ENCODE measurements around the gene SUFU.
"Not testable (repeated sequence)": the region's sequence is repeated elsewhere in the genome, so short reads cannot be mapped to it uniquely, and the experiment has no call there.

Gene SUFU

DNA sequence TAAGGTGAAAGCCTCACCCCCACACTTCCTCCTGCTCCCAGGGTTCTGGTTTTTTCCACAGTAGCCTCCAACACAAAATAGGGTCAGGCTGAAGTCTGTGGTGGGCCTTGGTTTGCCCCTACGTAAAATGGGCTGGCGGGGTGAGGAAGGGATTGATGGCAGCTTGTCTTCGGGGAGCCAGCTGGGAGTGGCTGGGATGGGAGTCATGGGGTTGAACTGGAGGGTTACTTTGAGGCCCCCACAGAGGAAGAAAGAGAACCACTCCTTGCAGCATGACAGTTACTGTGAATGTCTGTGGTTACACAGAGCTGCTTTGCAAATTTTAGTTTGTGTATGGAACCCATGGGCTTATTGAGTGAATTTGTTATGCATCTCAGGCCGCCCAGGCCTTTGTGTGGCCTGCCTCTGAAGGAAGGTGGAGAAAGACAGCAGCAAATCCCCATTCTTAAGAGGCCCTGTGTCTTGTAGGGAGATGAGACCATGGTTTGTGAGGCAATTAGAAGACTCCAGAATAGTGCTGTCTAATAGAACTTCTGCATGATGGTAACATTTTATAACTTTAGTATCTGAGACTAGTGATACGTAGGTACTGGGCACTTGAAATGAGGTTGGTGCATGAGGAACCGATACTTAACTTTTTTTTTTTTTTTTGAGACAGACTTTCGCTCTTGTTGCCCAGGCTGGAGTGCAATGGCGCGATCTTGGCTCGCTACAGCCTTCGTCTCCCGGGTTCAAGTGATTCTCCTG is 148.6 kb downstream of the SUFU start:
- no peak for DNase-seq (ENCODE audit: low read depth)

DNA sequence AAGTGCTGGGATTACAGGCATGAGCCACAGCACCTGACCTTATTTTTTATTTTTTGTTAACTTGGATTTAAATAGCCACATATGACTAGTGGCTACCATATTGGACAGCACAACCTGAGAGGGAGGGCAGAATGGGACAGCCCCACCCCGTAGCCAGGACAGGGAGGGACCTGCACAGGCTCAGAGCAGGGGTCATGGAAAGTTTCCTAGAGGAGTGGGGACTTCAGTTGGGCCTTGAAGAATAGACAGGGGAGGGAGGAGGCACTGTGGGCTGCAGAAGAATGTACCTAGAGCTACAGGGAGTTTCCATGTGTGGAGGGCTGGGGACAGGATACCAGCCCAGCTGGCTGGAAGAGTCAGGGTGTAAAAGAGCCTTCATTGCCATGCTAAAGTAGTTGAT is 149.3 kb downstream of the SUFU start:
- DNase-seq (ENCODE audit: low read depth) = no peak

DNA sequence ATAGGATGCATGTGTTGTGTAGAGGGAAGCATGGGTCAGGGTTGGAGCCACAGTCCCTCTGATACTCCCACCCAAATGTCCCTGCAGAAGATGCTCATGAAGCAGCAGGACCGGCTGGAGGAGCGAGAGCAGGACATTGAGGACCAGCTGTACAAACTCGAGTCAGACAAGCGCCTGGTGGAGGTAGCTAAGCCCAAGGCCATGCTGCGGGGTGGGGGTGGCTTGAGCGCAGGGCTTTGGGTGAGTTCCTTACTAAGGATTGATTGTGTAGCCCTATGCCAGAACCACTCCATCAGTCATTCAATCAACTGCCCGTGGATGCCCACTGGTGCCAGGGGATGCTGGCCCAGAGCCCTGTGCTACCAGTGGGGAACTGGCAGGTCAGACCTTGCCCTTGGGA is 150.8 kb downstream of the SUFU start:
- no peak for DNase-seq (ENCODE audit: low read depth)

DNA sequence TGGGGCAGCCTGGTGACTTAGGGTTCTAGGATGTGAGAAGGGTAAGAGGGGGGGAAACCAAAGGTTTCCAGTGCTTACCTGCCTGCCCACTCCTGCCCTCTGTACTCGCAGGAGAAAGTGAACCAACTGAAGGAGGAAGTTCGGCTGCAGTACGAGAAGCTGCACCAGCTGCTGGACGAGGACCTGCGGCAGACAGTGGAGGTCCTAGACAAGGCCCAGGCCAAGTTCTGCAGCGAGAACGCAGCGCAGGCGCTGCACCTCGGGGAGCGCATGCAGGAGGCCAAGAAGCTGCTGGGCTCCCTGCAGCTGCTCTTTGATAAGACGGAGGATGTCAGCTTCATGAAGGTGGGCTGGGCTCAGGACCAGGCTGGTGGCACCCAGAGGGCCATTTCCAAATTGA is 151.2 kb downstream of the SUFU start:
- no peak for DNase-seq (ENCODE audit: low read depth)

DNA sequence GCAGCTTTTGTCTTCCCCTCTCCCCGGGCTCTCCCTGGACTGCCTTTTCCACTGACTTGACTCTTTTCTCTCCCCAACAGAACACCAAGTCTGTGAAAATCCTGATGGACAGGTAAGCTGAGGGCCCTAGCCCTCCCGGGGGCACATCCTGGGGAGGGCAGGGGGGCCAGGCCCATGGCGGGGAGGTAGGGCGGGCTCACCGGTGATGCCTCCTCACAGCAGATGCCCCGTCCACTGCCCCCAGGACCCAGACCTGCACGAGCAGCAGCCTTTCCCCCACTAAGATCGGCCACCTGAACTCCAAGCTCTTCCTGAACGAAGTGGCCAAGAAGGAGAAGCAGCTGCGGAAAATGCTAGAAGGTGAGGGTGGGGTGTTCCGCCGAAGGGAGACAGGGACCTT is 152.3 kb downstream of the SUFU start:
- DNase-seq (ENCODE audit: low read depth) = no peak

DNA sequence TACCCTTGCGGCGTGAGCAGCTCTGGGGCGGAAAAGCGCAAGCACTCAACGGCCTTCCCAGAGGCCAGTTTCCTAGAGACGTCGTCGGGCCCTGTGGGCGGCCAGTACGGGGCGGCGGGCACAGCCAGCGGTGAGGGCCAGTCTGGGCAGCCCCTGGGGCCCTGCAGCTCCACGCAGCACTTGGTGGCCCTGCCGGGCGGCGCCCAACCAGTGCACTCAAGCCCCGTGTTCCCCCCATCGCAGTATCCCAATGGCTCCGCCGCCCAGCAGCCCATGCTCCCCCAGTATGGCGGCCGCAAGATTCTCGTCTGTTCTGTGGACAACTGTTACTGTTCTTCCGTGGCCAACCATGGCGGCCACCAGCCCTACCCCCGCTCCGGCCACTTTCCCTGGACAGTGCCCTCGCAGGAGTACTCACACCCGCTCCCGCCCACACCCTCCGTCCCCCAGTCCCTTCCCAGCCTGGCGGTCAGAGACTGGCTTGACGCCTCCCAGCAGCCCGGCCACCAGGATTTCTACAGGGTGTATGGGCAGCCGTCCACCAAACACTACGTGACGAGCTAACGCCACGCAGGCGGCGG is 153.1 kb downstream of the SUFU start:
- DNase-seq (ENCODE audit: low read depth) = no peak

DNA sequence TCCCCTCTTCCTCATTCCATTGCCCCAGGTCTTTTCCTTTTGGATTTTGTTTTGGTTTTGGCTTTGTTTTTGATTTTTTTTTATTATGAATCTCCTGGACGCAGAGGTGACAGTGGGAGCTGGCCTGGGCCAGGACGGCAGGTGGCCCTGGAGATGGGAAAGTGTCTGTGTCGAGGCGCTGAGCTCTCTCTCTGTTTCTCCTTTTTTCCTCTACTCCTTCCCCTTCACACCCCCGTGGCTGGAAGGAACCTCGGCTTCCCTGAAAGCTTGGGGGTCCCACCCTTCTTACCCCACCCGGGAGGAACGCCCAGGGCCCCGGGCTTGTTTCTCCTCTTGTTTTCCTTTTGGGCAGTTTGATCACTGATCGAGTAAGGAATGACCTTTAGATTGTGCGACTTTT is 153.7 kb downstream of the SUFU start:
- DNase-seq (ENCODE audit: low read depth) = no peak

DNA sequence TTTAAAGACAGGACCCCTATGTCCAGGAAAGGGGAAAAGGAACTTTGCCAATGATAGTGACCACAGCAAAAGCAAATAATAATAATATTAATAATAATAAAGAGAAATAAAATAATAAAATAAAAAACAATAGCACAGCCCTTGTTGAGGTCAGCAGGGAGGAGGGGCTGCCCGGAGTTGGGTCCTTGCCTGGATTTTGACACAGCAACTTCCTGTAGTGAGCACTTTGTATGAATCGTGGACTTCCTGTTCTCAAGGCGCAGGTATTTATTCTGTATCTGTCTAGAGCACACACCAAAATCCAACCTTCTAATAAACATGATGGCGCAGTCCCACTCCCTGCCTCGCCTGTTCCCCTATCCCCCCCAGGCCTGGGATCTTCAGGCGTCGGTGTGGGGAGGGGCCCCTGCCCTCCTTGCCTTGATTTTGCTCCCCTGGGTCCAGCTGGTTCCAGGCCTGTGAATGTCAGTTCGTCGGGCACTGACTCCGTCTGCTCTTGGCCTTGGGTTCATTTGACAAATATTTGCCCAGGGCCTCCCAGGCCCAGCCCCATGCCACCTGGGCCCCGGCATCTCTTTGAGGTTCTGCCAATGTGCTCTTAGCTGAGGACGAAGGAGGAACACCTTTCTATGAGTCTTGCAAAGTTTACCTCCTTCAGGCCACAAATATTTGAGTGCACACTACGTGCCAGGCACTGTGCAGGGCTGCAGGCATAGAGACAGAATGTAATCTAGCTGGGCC is 154.4 kb downstream of the SUFU start:
- no peak for DNase-seq (ENCODE audit: low read depth)

DNA sequence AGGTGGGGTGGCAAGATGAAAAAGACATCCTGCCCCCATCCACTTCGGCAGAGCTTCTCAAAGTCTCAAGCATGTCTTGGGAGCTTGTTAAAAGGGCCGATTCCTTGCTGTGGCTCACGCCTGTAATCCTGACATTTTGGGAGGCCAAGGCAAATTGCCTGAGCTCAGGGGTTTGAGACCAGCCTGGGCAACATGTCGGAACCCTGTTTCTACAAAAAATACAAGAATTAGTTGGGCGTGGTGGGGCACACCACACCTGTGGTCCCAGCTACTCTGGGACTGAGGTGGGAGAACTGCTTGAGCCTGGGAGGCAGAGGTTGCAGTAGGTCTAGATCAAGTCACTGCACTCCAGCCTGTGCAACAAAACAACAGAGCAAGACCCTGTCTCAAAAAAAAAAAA is 155.0 kb downstream of the SUFU start:
- no peak for DNase-seq (ENCODE audit: low read depth)

DNA sequence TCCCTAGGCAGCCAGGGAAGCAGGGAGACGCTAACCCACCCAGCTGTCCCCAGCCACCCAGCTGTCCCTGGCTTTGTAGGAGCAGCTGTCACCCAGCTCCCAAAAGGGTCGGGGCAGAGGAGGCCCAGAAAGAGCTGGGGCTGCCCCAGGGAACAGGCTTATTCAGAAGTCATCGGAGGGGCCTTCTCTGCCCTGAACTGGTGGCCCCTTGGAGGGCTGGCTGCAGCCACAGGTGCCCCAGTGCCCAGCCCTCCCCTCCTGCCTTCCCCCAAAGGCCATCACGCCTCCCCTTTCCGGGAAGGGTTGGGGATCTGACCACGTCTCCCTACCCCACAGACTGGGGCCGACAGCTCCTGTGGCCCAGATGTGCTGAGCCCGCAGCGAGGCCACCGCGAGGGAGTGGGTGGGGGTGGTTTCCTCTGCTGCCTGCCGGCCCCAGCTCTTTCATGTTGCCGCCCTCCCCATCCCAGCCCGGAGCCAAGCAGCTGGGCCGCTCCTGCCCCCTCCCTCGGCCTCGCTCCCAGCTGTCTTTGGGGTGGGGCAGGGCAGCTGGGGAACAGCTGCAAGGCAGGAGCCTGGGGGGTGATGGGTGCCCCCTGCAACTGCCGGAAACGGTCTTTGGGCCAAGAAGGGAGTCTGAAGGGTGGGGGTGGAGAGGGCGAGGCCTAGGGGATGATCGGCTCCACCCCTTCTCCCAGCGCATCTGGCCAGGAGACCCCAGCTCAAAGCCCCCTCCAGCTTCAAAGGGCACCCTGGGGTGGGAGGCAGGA is 157.3 kb downstream of the SUFU start:
- no peak for DNase-seq (ENCODE audit: low read depth)

DNA sequence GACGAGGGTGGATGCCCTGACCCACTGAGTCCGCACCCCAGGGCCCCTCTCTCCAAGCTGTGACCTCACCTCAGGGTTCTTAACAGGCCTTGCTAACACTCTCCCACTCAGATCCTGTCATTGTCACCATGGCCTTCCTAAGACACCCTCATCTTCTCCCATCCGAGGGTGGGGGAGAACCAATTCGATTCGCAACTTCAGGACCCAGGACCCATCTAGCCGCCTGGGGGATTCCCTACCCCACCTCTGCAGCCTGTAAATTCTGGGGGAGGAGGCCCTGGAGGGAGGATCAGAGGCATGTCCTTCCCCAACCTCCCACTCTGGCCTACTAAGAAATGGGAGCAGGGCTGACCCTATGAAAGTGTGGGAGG is 157.9 kb downstream of the SUFU start:
- DNase-seq (ENCODE audit: low read depth) = no peak

DNA sequence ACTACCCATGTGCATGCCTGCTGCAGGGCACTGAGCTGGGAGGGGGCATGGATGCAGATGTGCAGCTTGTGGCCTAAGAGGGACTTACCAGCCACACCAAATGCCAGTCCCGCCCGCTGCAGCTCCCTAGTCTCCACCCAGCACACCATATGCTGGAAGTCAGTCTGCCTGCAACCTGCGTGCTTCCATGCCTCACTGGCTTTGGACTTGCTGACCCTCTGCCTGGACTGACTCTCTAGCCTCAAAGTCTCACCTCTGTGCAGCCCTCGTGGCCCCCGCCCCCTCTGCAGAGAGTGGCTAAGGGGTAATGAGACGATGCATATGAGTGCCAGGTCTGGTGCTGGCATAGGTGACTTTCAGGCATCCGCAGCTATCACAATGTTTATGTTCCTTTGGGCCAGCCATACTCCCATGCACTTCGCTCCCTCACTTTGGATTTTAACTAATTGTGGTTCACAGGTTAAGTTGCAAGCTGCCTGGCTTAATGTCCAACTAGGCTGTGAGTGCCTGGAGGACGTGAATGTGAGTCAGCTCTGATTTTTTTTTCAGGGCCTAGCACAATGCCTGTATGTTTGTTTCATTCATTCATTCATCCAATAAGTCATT is 162.2 kb downstream of the SUFU start:
- DNase-seq (ENCODE audit: low read depth) = no peak

DNA sequence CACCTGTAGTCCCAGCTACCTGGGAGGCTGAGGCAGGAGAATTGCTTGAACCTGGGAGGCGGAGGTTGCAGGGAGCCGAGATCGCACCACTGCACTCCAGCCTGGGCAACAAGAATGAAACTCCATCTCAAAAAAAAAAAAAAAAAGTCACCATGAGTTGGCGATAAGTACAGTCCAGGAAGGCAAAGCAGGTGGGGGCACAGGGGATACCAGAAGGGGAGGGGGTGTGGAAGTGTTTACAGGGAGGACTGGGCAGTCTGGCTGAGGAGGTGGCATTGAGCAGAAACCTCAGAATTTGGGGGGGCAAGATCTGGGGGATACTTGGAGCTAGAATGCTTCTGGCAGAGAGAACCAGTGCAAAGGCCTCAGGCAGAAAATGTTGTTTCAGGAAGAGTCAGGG is 163.6 kb downstream of the SUFU start:
- DNase-seq (ENCODE audit: low read depth) = not testable (repeated sequence)

DNA sequence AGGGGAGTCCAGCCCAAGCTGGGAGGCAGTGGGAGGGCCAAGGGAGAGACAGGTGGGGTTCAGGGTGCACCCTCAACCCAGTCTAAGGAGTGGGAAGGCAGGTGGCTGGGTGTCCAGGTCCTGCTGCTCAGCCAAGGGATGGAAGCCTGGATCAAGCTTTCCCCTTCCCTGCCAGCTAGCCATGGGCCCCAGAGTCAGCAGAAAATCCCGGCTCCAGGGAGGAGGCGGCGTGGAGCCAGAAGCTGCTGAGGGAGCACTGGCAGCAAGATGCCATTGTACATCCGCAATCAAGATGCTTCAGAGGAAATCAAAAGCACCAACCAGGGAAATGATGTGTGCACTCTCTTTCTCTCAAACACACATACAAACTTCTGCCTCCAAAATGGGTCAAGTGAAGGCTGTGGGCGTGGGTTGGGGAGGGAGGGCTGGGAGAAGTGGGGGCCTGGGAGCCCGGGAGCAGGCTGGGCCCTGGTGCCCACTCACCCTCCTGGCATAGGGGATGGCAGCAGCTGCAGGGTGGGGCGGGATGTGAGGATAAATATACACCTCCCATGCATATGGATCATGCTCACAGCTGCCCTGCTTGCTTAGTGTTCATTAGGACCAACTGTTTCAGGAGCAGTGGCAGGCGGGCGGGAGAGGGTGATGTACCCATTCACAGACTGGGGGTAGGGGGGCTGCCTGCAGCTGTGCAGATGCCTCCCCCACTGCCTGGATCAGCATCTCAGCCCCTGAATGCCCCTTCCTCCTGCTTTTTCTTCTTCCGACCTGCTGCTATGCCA is 164.7 kb downstream of the SUFU start:
- DNase-seq (ENCODE audit: low read depth) = no peak

DNA sequence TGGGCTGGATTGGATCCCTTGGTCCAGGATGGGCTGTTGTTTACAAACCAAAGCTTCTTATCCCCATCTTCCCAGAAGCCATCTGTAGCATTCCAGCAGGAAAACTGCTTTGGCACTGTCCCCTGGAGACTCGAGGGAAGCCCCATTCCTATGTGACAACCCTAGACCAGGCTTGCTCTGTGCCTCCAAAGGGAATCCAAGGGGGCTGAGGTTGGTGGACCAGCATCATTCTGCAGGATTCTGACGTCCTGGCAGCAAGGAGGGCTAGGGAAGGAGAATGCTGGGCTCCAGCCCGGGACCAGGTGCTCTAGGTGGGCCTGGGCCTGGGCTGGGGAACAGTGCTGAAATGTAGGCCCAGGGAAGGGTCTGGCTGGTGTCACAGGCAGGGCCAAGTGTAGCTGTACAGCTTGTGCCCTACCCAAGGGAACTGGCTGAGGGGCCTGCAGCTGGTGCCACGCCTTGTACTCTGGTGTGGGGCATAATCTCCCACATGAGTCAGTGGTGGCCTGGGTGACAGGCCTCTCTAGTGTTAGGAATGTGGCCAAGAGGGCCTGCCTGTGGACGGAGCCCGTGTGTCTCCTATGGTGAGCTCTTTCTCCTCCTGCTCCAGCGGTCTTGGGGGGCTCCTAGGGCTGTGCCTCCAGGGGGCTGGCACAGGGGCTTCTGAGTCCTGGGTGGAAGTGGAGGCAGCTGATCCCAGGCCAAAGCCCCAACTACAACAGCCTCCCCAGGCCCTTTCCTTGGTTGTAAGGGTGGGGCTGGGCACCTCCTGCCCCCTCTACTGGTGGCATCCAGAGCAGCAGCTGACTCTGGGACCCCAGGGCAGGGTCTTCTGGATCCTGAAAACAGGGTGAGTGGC is 165.7 kb downstream of the SUFU start:
- DNase-seq (ENCODE audit: low read depth) = no peak

DNA sequence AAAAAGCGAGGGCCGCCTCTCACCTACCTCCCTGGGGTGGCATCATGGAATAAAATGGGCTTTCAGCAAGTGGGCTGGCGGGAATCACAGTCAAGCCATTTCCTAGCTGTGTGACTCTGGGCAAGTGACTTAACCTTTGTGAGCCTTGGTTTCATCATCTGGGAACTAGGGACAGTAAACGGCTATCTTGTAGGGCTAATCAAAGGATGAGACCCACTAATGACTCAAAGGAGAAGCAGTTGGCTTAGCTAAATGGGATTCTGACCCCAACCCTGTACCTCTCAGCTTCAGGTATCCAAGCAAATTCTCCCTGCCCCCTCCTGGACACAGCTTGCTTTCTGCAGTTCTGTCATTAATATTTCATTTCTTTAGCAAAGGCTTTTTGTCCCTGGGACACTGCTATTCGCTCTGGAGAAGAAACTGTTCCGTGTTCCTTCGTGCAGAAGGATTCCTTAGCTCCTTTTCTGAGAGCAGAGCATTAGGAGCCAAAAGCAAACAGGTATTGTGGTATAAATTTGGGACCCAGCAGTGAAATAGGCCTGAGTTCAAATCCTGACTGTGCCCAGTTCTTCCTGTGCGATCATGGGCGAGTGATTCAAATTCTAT is 166.4 kb downstream of the SUFU start:
- DNase-seq (ENCODE audit: low read depth) = no peak

DNA sequence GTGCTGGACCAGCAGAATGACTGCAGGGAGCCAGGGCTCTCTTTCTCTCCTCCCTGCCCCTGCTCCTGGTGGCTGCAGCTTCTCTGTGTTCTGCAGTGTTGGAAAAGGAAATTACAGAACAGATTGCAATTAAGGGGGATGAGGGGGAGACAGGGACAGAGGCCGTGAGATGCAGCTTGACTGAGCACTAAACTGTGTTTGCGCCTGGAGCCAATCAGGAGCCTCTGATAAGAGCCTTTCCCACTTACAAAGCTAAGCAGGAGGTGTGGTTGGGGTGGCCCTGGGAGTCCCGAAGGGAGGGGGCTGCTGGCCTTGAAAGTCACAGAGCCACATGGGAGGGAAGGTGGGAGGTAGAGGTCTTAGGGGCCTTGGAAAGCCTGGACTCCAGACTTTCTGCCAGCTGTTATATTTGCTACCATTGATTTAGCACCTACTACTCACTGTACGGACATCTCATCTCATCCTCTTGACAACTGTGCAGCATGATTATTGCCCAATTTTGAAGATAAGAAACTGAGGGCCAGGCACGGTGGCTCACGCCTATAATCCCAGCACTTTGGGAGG is 167.2 kb downstream of the SUFU start:
- DNase-seq (ENCODE audit: low read depth) = no peak

DNA sequence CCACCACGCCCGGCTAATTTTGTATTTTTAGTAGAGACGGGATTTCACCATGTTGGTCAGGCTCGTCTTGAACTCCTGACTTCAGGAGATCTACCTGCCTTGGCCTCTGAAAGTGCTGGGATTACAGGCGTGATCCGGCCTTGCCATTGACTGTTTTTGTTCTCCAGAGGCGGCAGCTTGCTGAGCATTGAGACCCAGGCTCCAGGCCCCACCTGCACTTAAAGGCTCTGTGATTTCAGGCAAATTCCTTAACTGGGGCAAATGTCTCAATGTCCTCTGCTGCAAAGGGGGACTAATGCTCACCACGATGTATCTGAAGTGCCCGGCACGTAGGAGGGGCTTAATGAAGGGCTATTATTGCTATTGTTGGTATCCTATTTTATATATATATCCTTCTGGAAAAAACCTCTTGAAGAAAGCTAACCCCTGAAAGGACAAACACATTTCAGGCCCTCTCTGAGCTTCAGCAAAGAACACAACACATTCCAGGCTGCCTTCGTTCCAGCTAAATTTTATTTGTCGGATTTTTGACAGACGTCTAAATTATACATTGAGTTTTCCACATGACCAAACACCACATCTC is 169.6 kb downstream of the SUFU start:
- DNase-seq (ENCODE audit: low read depth) = no peak

DNA sequence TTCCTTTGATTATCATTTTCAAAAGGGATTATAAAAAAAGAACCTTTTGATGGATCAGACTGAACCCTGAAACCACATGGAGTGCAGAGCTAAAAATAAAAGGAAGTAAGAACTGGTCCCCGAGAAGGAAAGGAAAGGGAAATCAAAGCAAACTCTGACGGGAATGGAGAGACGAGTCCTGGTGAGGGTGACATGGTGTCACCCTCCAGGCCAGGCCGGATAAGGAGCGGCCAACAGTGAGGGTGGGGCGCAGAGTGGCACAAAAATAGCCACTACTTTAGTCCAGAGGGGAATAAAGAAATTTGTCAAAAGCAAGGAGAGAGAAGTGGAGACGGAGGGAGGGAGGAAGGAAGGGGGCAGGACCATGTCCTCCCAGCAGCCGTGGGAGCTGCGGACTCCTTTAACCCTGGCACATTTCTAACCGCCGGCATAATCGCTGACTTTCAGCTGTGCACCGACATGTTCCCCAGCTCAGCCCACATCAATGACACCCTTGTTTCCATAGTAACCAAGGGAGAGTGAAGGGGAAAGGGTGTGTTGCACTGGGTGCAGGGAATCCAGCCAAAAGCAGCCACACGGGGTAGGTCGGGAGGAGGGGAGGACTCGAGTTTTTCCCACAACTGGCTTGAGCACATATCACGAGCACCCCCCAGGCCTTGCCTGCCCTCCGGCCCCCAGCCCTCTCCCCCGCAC is 170.2 kb downstream of the SUFU start:
- DNase-seq (ENCODE audit: low read depth) = peak; percentile 56

Measured in stromal cell of bone marrow (primary cell).